ENCODE results near the gene MPZL2.

The MPZL2 gene

GRCh38 chr11:118240999-118241763 lies 22.9 kb downstream of the MPZL2 start:
- peak; percentile 64 for DNase-seq

GRCh38 chr11:118239509-118240205 lies 24.4 kb downstream of the MPZL2 start:
- no peak for DNase-seq

GRCh38 chr11:118238929-118239328 lies 25.2 kb downstream of the MPZL2 start:
- no peak for DNase-seq

- DNase-seq, result no peak
Observed at GRCh38 chr11:118238421-118238820, 25.7 kb downstream of the MPZL2 start.

- no peak for DNase-seq
Observed at GRCh38 chr11:118236170-118236569, 27.9 kb downstream of the MPZL2 start.

- no peak for DNase-seq
Observed at GRCh38 chr11:118234833-118235232, 29.3 kb downstream of the MPZL2 start.

- no peak for DNase-seq
Observed at GRCh38 chr11:118233850-118234249, 30.2 kb downstream of the MPZL2 start.

- no peak for DNase-seq
Observed at GRCh38 chr11:118233377-118233776, 30.7 kb downstream of the MPZL2 start.

GRCh38 chr11:118232659-118233058 lies 31.4 kb downstream of the MPZL2 start:
- DNase-seq, result no peak

- no peak for DNase-seq
Observed at GRCh38 chr11:118231461-118231860, 32.6 kb downstream of the MPZL2 start.

- DNase-seq, result no peak
Observed at GRCh38 chr11:118230088-118230487, 34.0 kb downstream of the MPZL2 start.

- no peak for DNase-seq
Observed at GRCh38 chr11:118229274-118229847, 34.7 kb downstream of the MPZL2 start.

GRCh38 chr11:118227865-118228785 lies 36.0 kb downstream of the MPZL2 start:
- DNase-seq, result peak; percentile 64

GRCh38 chr11:118226781-118227180 lies 37.3 kb downstream of the MPZL2 start:
- DNase-seq, result no peak

- no peak for DNase-seq
Observed at GRCh38 chr11:118226296-118226695, 37.8 kb downstream of the MPZL2 start.

GRCh38 chr11:118224511-118225188 lies 39.4 kb downstream of the MPZL2 start, which contains the start of gene JAML:
Gene JAML (minus strand): TSS chr11:118225011. CDS start chr11:118214866, 10,145 bp downstream.
- no peak for DNase-seq

- no peak for DNase-seq
Observed at GRCh38 chr11:118223992-118224391, 40.1 kb downstream of the MPZL2 start.

GRCh38 chr11:118223570-118223969 lies 40.5 kb downstream of the MPZL2 start:
- DNase-seq, result no peak

- DNase-seq, result no peak
Observed at GRCh38 chr11:118222437-118222836, 41.7 kb downstream of the MPZL2 start.

GRCh38 chr11:118221419-118221818 lies 42.7 kb downstream of the MPZL2 start:
- no peak for DNase-seq

GRCh38 chr11:118219732-118220131 lies 44.4 kb downstream of the MPZL2 start:
- no peak for DNase-seq

- no peak for DNase-seq
Observed at GRCh38 chr11:118219244-118219643, 44.9 kb downstream of the MPZL2 start.

Measured in NK-92 treated with Interleukin-12 subunit alpha and Interleukin-12 subunit beta, amount 100 ng/mL, for 24 hours (cell line).